HepG2 (cell line): Measurements from ENCODE around the gene SOX12. TPM values are rescaled to one million over a fixed set of nuclear protein-coding genes. Genes with fewer than 3 reads are reported as not detected.
A peak's percentile ranks its signal among the peaks of the same experiment; 100 is the strongest.

Source experiments
- ADNP ChIP-seq: sonication (generic); formaldehyde crosslinking; IDR thresholded peaks from 2 replicates; pipeline ENCODE4 v1.4.0; 2020; ENCODE audit warnings: missing genetic modification reagents
- ATF7-NPFF ChIP-seq: sonication (generic); formaldehyde crosslinking; IDR thresholded peaks from 2 replicates; pipeline ENCODE4 v1.8.1; 2023; ENCODE audit warnings: mild to moderate bottlenecking, low read depth, missing genetic modification reagents, moderate library complexity
- CBX5 ChIP-seq: sonication (generic); formaldehyde crosslinking; IDR thresholded peaks from 2 replicates; pipeline ENCODE4 v1.4.0; 2020; ENCODE audit warnings: missing genetic modification reagents, borderline replicate concordance
- DPF2 ChIP-seq: sonication (generic); formaldehyde crosslinking; IDR thresholded peaks from 2 replicates; pipeline ENCODE4 v1.4.0; 2020; ENCODE audit warnings: mild to moderate bottlenecking, low read depth, missing genetic modification reagents, borderline replicate concordance
- GABPA ChIP-seq, 2 experiments: IDR thresholded peaks; 2 replicates each; pipeline ENCODE4 v1.6.1; 2011 to 2016; ENCODE audit warnings: low read depth in 2 of 2, low read length in 1 of 2, missing biosample characterization in 1 of 2, missing genetic modification characterization in 1 of 2
- MED8 ChIP-seq: sonication (generic); formaldehyde crosslinking; IDR thresholded peaks from 2 replicates; pipeline ENCODE4 v1.8.1; 2023; ENCODE audit warnings: mild to moderate bottlenecking, missing genetic modification reagents; ENCODE audit not compliant: insufficient replicate concordance
- MTA1 ChIP-seq: sonication (generic); formaldehyde crosslinking; IDR thresholded peaks from 2 replicates; pipeline ENCODE4 v1.4.0; 2020; ENCODE audit warnings: missing genetic modification reagents, mild to moderate bottlenecking, borderline replicate concordance
- NBN ChIP-seq: fragments of 450-650 bp; conservative IDR thresholded peaks from 2 replicates; pipeline ENCODE4 v1.6.1; 2017
- NCOR1 ChIP-seq: fragments of 200-600 bp; sonication (generic); IDR thresholded peaks from 2 replicates; pipeline ENCODE4 v1.7.0; 2017; ENCODE audit warnings: antibody characterized with exemption, low read length, borderline replicate concordance
- NR2F1 ChIP-seq, 2 experiments: fragments of 450-650 bp in 1 of 2; formaldehyde crosslinking in 1 of 2; IDR thresholded peaks; 2 replicates each; pipeline versions ENCODE4 v1.5.0 to v1.6.1; 2016 to 2020; ENCODE audit warnings: mild to moderate bottlenecking in 1 of 2, missing compliant biosample characterization in 1 of 2, missing genetic modification reagents in 1 of 2, moderate library complexity in 1 of 2
- NRL ChIP-seq: sonication (generic); formaldehyde crosslinking; IDR thresholded peaks from 2 replicates; pipeline ENCODE4 v1.5.0; 2020; ENCODE audit warnings: missing genetic modification reagents, mild to moderate bottlenecking, moderate library complexity, borderline replicate concordance
- PITX1 ChIP-seq: sonication (generic); formaldehyde crosslinking; IDR thresholded peaks from 2 replicates; pipeline ENCODE4 v1.5.1; 2020; ENCODE audit warnings: mild to moderate bottlenecking, missing genetic modification reagents
- POLR2A ChIP-seq, 2 experiments: IDR thresholded peaks; 2 replicates each; pipeline ENCODE4 v1.6.1; 2011; ENCODE audit warnings: low read depth in 2 of 2, low read length in 2 of 2, mild to moderate bottlenecking in 1 of 2, moderate library complexity in 1 of 2; ENCODE audit not compliant: insufficient read depth in 1 of 2
- RFX3 ChIP-seq: IDR thresholded peaks from 2 replicates; pipeline ENCODE4 v1.6.1; 2016; ENCODE audit warnings: missing biosample characterization, missing genetic modification reagents
- RFXAP ChIP-seq: sonication (generic); formaldehyde crosslinking; IDR thresholded peaks from 2 replicates; pipeline ENCODE4 v1.4.0; 2020; ENCODE audit warnings: missing genetic modification reagents, borderline replicate concordance
- RXRB ChIP-seq: IDR thresholded peaks from 2 replicates; pipeline ENCODE4 v1.6.1; 2016; ENCODE audit warnings: borderline replicate concordance, missing genetic modification reagents, missing compliant biosample characterization
- SMAD9 ChIP-seq: sonication (generic); formaldehyde crosslinking; IDR thresholded peaks from 2 replicates; pipeline ENCODE4 v1.5.1; 2020; ENCODE audit warnings: mild to moderate bottlenecking, missing genetic modification reagents
- TOE1 ChIP-seq: sonication (generic); formaldehyde crosslinking; IDR thresholded peaks from 2 replicates; pipeline ENCODE4 v1.4.0; 2020; ENCODE audit warnings: mild to moderate bottlenecking, missing genetic modification reagents
- TOPORS ChIP-seq: sonication (generic); formaldehyde crosslinking; IDR thresholded peaks from 2 replicates; pipeline ENCODE4 v1.8.0; 2023; ENCODE audit warnings: mild to moderate bottlenecking, missing genetic modification reagents
- ZFP90 ChIP-seq: sonication (generic); formaldehyde crosslinking; IDR thresholded peaks from 2 replicates; pipeline ENCODE4 v1.8.0; 2022; ENCODE audit warnings: missing genetic modification reagents, mild to moderate bottlenecking, inconsistent platforms, borderline replicate concordance
- ZNF138 ChIP-seq: sonication (generic); formaldehyde crosslinking; IDR thresholded peaks from 2 replicates; pipeline ENCODE4 v1.5.0; 2020; ENCODE audit warnings: mild to moderate bottlenecking, low read depth, missing genetic modification reagents
- ZNF3 ChIP-seq: IDR thresholded peaks from 2 replicates; pipeline ENCODE4 v1.7.0; 2017; ENCODE audit warnings: inconsistent platforms
- ZNF326 ChIP-seq: sonication (generic); formaldehyde crosslinking; IDR thresholded peaks from 2 replicates; pipeline ENCODE4 v1.4.0; 2020; ENCODE audit warnings: missing genetic modification reagents, borderline replicate concordance
- ZNF432 ChIP-seq: sonication (generic); formaldehyde crosslinking; IDR thresholded peaks from 2 replicates; pipeline ENCODE4 v1.5.0; 2020; ENCODE audit warnings: missing genetic modification reagents, mild to moderate bottlenecking, borderline replicate concordance
- ZNF441 ChIP-seq: sonication (generic); formaldehyde crosslinking; IDR thresholded peaks from 2 replicates; pipeline ENCODE4 v1.7.0; 2021; ENCODE audit warnings: missing genetic modification reagents, borderline replicate concordance
- ZNF546 ChIP-seq: sonication (generic); formaldehyde crosslinking; conservative IDR thresholded peaks from 2 replicates; pipeline ENCODE4 v1.8.1; 2023; ENCODE audit warnings: mild to moderate bottlenecking, missing genetic modification reagents
- ZNF577 ChIP-seq: sonication (generic); formaldehyde crosslinking; IDR thresholded peaks from 2 replicates; pipeline ENCODE4 v1.4.0; 2020; ENCODE audit warnings: mild to moderate bottlenecking, low read depth, missing genetic modification reagents, borderline replicate concordance
- ZNF614 ChIP-seq: IDR thresholded peaks from 2 replicates; pipeline ENCODE4 v1.6.1; 2018; ENCODE audit warnings: missing biosample characterization, missing genetic modification reagents, inconsistent platforms, borderline replicate concordance
- ZNF740 ChIP-seq: sonication (generic); formaldehyde crosslinking; IDR thresholded peaks from 2 replicates; pipeline ENCODE4 v1.4.0; 2020; ENCODE audit warnings: missing genetic modification reagents
- polyA plus RNA-seq, 8 experiments: library from polyadenylated mRNA; depleted of rRNA in 3 of 8; stranded (reverse) in 7 of 8; unstranded in 1 of 8; fragments of >200 nt; fragmentation: Illumina TruSeq in 4 of 8; extraction: Trizol in 4 of 8; gene quantifications; 2 replicates each; pipeline versions ENCODE4 v1.2.1 to v1.2.3, GENCODE V29; 2011 to 2016; ENCODE audit warnings: low read depth in 4 of 8, missing spikeins in 1 of 8, mixed read lengths in 1 of 8; ENCODE audit not compliant: insufficient read depth in 1 of 8
- total RNA-seq, 5 experiments: library from RNA; depleted of rRNA; stranded (reverse); fragments of >200 nt; fragmentation: Illumina TruSeq; extraction: Trizol; gene quantifications; 2 replicates each; pipeline ENCODE4 v1.2.3, GENCODE V29; 2016; ENCODE audit warnings: low read depth in 1 of 5
- TF ChIP-seq, protein P1 (sequence below): sonication (generic); formaldehyde crosslinking; IDR thresholded peaks from 2 replicates; pipeline ENCODE4 v1.5.1; 2020; ENCODE audit warnings: mild to moderate bottlenecking, missing genetic modification reagents, borderline replicate concordance

SOX12 gene
- total and polyA plus RNA-seq, 2 of the 13 experiments (the other 11 are each of a cell fraction or from before 2014, with no cell fraction given): 10.0 to 18.7 TPM

DNA sequence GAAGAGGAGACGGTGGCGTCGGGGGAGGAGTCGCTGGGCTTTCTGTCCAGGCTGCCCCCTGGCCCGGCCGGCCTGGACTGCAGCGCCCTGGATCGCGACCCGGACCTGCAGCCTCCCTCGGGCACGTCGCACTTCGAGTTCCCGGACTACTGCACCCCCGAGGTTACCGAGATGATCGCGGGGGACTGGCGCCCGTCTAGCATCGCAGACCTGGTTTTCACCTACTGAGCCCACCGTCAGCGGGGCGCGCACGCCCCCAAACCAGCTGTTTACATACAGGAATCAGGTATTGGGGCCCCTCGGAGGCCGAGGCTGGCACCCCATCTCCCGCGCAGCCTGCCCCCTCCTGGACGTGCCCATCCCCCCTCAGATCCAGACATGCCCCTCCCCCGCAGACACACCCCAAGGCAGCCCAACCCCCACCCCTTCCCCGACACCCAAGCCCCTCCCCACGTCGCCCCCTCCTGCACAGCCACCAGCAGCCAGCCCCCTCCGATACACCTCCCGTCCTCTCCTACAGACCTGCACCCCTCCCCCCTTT is 1.4 kb downstream of the SOX12 start (continued):
- TF ChIP-seq ZNF740 (CRISPR knock-in tag): no peak; the same call in 1 of the 2 replicates
- TF ChIP-seq, protein P1, sequence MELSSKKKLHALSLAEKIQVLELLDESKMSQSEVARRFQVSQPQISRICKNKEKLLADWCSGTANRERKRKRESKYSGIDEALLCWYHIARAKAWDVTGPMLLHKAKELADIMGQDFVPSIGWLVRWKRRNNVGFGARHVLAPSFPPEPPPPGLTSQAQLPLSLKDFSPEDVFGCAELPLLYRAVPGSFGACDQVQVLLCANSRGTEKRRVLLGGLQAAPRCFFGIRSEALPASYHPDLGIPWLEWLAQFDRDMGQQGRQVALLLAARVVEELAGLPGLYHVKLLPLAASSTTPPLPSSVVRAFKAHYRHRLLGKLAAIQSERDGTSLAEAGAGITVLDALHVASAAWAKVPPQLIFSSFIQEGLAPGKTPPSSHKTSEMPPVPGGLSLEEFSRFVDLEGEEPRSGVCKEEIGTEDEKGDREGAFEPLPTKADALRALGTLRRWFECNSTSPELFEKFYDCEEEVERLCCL (CRISPR knock-in tag): 0 out of 2 replicates have a peak, but pooled peaks have one; percentile 73
- TF ChIP-seq RXRB: no peak
- no peak for TF ChIP-seq RFX3 (CRISPR knock-in tag)
- peak; percentile 75 for TF ChIP-seq CBX5 (CRISPR knock-in tag)
- TF ChIP-seq RFXAP (CRISPR knock-in tag): peak; percentile 66; the same call in 1 of the 2 replicates
- TF ChIP-seq ZNF138: no peak
- TF ChIP-seq ZNF546: no peak; the same call in 1 of the 2 replicates
- no peak for TF ChIP-seq SMAD9 (CRISPR knock-in tag)
- TF ChIP-seq PITX1 (CRISPR knock-in tag): 0 out of 2 replicates have a peak, but pooled peaks have one; percentile 6
- no peak for TF ChIP-seq ZNF614 (CRISPR knock-in tag)
- TF ChIP-seq POLR2A (IDR thresholded peaks at IDR 0.05; ENCODE audit: insufficient read depth in 1 of 2, low read depth in 2 of 2, low read length in 2 of 2): peak in 1 of 2 experiments; percentile 60; a peak in 1 of 4 replicates
- no peak for TF ChIP-seq NRL (CRISPR knock-in tag)
- no peak for TF ChIP-seq ZFP90 (CRISPR knock-in tag)
- TF ChIP-seq NR2F1 (CRISPR knock-in tag; IDR thresholded peaks at IDR 0.05): no peak
- no peak for TF ChIP-seq ADNP (CRISPR knock-in tag)
- no peak for TF ChIP-seq TOPORS (CRISPR knock-in tag)
- TF ChIP-seq ZNF441 (CRISPR knock-in tag): no peak
- peak; percentile 32; the same call in 1 of the 2 replicates for TF ChIP-seq MTA1 (CRISPR knock-in tag)
- TF ChIP-seq TOE1 (CRISPR knock-in tag): 0 out of 2 replicates have a peak, but pooled peaks have one; percentile 29
- no peak for TF ChIP-seq ZNF326 (CRISPR knock-in tag)
- no peak for TF ChIP-seq NCOR1
- TF ChIP-seq ZNF432 (CRISPR knock-in tag): no peak
- no peak for TF ChIP-seq GABPA (IDR thresholded peaks at IDR 0.05; ENCODE audit: low read depth, low read length)
- no peak for TF ChIP-seq GABPA (CRISPR knock-in tag; IDR thresholded peaks at IDR 0.05; ENCODE audit: low read depth)
- 0 out of 2 replicates have a peak, but pooled peaks have one; percentile 40 for TF ChIP-seq ATF7-NPFF
- TF ChIP-seq ZNF577 (CRISPR knock-in tag): no peak
- no peak for TF ChIP-seq ZNF3 (CRISPR knock-in tag)
- TF ChIP-seq MED8 (CRISPR knock-in tag): no peak
- no peak for TF ChIP-seq NBN
- no peak for TF ChIP-seq DPF2 (CRISPR knock-in tag)
